ENCODE measurements around the gene THRA.

Gene THRA

GRCh38 chr17:40062329-40063186, at the start of gene THRA:
THRA (plus strand) TSS chr17:40062965; CDS start chr17:40074489, 11,524 bp downstream.
- no peak for DNase-seq

DNA sequence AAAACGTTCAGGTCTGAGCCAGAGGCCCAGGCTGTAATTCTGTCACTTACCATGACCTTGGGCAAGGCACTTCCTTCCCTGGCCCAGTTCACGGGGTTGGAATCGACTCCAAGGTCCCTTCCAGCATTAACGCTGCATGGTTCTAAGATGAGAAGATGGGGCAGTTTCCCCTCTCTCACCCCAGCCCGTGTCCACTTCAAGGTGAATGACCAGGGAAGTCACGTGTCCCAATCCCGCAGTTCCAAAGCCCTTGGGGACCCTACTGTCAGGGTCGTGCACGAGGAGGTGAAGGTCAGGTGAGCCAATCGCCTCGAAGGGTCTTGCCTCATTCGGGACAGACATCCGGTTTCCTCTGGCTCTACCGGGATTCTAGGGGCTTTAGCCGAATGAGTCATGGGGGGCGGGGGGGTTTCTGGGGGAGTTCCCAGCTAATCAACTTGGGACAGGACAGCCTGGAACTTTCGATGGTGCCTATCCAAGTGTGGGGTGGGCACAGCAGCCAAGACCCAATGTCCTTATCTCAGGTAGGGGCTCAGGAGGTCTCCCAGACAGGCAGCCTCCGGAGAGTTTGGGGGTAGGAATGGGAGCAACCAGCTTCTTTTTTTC, 48.3 kb upstream of the THRA start:
- DNase-seq = no peak

GRCh38 chr17:40015005-40015997, 47.5 kb upstream of the THRA start, which contains the start of gene CSF3:
CSF3 (plus strand) TSS chr17:40015440; CDS start chr17:40015475, 35 bp downstream.
- DNase-seq = no peak

GRCh38 chr17:40015998-40016985, 46.5 kb upstream of the THRA start:
- no peak for DNase-seq

GRCh38 chr17:40017422-40018080, 45.2 kb upstream of the THRA start:
- DNase-seq = no peak

DNA sequence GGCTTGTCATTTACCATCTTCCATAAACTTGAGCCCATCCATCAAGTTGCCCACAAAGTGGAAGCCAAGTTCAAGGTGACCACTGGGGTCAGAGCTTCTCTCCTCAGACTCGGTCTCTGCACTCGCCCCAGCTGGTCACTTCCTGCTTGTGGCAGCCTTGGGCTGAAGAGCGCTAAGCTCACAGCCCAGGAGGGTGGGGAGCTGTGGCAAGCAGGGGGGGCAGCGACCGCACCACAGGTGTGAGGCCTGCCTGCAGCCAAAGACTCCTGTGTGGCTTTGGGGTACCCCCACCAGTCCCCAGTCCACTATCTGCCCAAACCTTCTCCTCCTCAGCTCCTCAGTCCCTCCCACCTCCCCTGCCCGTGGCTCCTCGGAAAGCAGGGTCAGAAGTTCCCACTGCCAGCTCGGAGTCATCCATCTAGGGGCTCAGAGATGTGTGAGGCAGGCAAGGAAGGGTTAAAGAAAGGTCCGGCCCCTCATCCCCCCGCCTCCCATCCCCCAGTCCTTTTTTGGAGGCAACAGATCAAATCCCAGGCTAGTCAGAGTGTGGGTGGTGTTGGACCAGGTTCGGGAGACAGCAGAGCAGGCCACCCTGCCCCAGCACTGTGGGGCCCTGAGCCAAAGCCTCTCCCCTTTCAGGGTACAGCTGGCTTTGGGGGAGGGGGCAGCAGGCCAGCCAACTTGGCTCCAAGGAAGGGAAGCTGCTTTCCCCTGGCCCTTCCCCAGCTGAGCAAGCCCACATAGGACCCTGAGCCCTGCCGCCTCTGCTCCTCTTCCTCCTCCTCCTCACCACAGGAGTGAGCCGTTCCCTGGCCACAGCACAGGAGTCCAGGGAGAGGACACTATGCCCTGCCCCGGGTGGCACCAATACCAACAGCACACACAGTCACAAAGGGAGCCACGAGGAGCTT, 44.3 kb upstream of the THRA start:
- DNase-seq = no peak

- DNase-seq = no peak
These were observed 43.4 kb upstream of the THRA start for GRCh38 chr17:40019140-40019991.

- no peak for DNase-seq
These were observed 42.6 kb upstream of the THRA start for GRCh38 chr17:40020146-40020545.

- DNase-seq = no peak
These were observed 41.3 kb upstream of the THRA start for GRCh38 chr17:40021451-40021971.

GRCh38 chr17:40022497-40022896, 40.3 kb upstream of the THRA start:
- DNase-seq = no peak

GRCh38 chr17:40022961-40023541, 39.7 kb upstream of the THRA start:
- no peak for DNase-seq

DNA sequence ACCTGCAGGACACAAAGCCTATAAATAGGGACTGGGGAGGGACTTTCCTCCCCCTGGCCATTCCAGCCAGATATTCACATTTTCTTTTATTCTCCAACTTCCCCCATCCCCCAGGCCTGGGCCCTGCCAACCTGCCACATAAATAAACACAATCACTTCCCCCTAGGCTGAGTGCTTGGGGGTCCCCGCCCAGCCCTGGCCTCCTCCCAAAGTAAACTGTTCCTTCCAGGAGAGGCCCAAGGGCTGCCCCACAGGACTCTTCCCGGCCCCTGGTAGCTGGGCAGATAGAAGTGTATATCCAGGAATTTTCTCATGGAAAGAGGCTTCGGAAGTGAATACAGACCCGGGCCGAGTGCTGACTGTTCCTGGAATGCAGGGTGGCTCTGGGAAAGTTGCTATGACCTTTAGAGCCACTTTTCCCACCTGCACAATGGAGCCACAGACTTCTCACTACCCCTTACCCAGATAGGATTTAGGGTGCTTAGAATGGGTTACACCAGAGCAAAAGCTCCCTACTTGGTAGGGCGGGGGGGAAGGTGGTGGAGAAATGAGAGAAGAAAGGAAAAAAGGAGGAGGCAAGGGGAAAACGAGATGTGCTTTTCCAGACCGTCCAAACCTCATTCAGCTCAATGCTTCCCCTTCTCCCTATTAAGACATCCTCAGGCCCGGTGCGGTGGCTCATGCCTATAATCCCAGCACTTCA, 39.0 kb upstream of the THRA start:
- DNase-seq = no peak

DNA sequence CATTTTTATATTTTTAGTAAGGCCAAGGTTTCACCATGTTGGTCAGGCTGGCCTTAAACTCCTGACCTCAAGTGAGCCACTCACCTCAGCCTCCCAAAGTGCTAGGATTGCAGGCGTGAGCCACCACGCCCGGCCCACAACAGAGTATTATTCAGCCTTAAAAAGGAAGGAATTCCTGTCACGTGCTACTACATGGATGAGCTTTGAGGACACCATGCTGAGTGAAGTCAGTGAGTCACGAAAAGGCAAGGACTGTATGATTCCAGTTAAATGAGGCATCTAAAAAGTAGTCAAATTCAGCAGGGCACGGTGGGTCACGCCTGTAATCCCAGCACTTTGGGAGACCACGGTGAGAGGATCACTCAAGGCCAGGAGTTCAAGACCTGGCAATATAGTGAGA, 37.9 kb upstream of the THRA start:
- DNase-seq = no peak

DNA sequence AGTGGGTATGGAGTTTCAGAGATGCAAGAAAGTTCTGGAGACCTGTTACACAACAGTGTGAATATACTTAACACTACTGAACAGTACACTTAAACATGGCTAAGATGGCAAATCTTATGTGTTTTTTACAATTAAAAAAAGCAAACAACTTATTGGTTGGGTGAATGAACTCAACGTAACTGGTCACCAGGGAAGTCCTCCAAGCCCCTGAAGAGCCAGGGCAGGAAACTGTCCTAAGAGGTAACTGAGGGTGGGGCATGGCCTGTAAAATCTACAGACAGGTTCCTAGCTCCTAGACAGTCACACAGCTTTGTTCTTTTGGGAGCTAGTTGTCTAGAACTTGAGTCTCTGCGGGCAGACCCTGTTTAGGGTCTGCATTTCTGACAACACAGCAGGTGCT, 37.2 kb upstream of the THRA start:
- DNase-seq = no peak

GRCh38 chr17:40025991-40026815, 36.6 kb upstream of the THRA start:
- DNase-seq = no peak

- DNase-seq = peak; percentile 15
These were observed 35.8 kb upstream of the THRA start for GRCh38 chr17:40026816-40027613.

Data from NCI-H748 treated with DMSO at 0.1 percent for 48 hours (cell line).